Astrocyte (in vitro differentiated cells and primary cell): ENCODE results near the gene USP44. TPM values are rescaled to one million over a fixed set of nuclear protein-coding genes. Genes with fewer than 3 reads are reported as not detected.

Experiments
- DNase-seq: peaks from one replicate; pipeline ENCODE4 v3.0.0-alpha.2; 2010; ENCODE audit warnings: low read depth
- FAIRE-seq: peaks from 2 replicates; lab custom pipeline; 2011; peaks lifted over from hg19 to GRCh38; lab: Jason Lieb, UNC
- H2AFZ ChIP-seq: 2 replicates; pipeline ENCODE4 v1.6.0; 2012; ENCODE audit warnings: low read depth, low read length, inconsistent platforms
- H3K27ac ChIP-seq: 2 replicates; pipeline ENCODE4 v1.5.1; 2011; ENCODE audit warnings: low read depth, low read length, inconsistent platforms
- H3K27me3 ChIP-seq: 2 replicates; pipeline ENCODE4 v1.6.0; 2011; ENCODE audit warnings: low read length, inconsistent platforms; ENCODE audit not compliant: insufficient read depth
- H3K36me3 ChIP-seq: 2 replicates; pipeline ENCODE4 v1.5.1; 2011; ENCODE audit warnings: low read length, inconsistent platforms; ENCODE audit not compliant: insufficient read depth
- H3K4me1 ChIP-seq: 2 replicates; pipeline ENCODE4 v1.5.1; 2011; ENCODE audit warnings: low read length, inconsistent platforms; ENCODE audit not compliant: insufficient read depth
- H3K4me2 ChIP-seq: 2 replicates; pipeline ENCODE4 v1.6.0; 2012; ENCODE audit warnings: low read length, inconsistent platforms
- H3K4me3 ChIP-seq: 2 replicates; pipeline ENCODE4 v1.5.1; 2011; ENCODE audit warnings: low read depth, mild to moderate bottlenecking, low read length, inconsistent platforms; ENCODE audit not compliant: insufficient read depth
- H3K79me2 ChIP-seq: 2 replicates; pipeline ENCODE4 v1.6.0; 2012; ENCODE audit warnings: mild to moderate bottlenecking, low read length, inconsistent platforms; ENCODE audit not compliant: insufficient read depth
- H3K9ac ChIP-seq: 2 replicates; pipeline ENCODE4 v1.6.0; 2012; ENCODE audit warnings: mild to moderate bottlenecking, low read length, inconsistent platforms
- H3K9me3 ChIP-seq: 2 replicates; pipeline ENCODE4 v1.5.1; 2012; ENCODE audit warnings: low read depth, mild to moderate bottlenecking, low read length, inconsistent platforms; ENCODE audit not compliant: insufficient read depth
- H4K20me1 ChIP-seq: 2 replicates; pipeline ENCODE4 v1.6.0; 2012; ENCODE audit warnings: low read length, inconsistent platforms; ENCODE audit not compliant: insufficient read depth
- H3K27ac Mint-ChIP-seq: one replicate; pipeline ENCODE4 v1.8.0; 2021; ENCODE audit warnings: mild to moderate bottlenecking, mixed read lengths; ENCODE audit not compliant: unreplicated experiment
- H3K27me3 Mint-ChIP-seq: one replicate; pipeline ENCODE4 v1.8.0; 2021; ENCODE audit warnings: low read depth, mixed read lengths; ENCODE audit not compliant: unreplicated experiment
- H3K36me3 Mint-ChIP-seq: one replicate; pipeline ENCODE4 v1.8.0; 2021; ENCODE audit warnings: low read depth, mixed read lengths; ENCODE audit not compliant: unreplicated experiment
- H3K4me1 Mint-ChIP-seq: one replicate; pipeline ENCODE4 v1.8.0; 2021; ENCODE audit warnings: low read depth, mixed read lengths; ENCODE audit not compliant: unreplicated experiment
- H3K4me3 Mint-ChIP-seq: one replicate; pipeline ENCODE4 v1.8.0; 2021; ENCODE audit warnings: mild to moderate bottlenecking, moderate library complexity, mixed read lengths; ENCODE audit not compliant: unreplicated experiment
- H3K9me3 Mint-ChIP-seq: one replicate; pipeline ENCODE4 v1.8.0; 2021; ENCODE audit warnings: mild to moderate bottlenecking, mixed read lengths; ENCODE audit not compliant: unreplicated experiment
- CTCF ChIP-seq: IDR thresholded peaks from 2 replicates; pipeline ENCODE4 v1.5.1; 2011; ENCODE audit warnings: low read depth, mild to moderate bottlenecking, inconsistent platforms, low read length, moderate library complexity; ENCODE audit not compliant: insufficient read depth
- EZH2 ChIP-seq: IDR thresholded peaks from 2 replicates; pipeline ENCODE4 v1.6.1; 2012; ENCODE audit warnings: mild to moderate bottlenecking, low read length, inconsistent platforms; ENCODE audit not compliant: insufficient read depth
- total RNA-seq: library from RNA; stranded (reverse); gene quantifications from 2 replicates; pipeline ENCODE4 v1.2.1, GENCODE V29; 2021

Gene USP44
- total RNA-seq, 1 donor from 2014 or later = 5.4 TPM

GRCh38 chr12:95551913-95552516 lies 739 bp upstream of the USP44 start:
- no peak for DNase-seq
- no peaks in the 10 kb centered on the region for H3K36me3 Mint-ChIP-seq
- Histone ChIP-seq H2AFZ (no peak overlapping the region), H3K4me1 (no peaks in the 10 kb centered on the region), H3K9ac (no peak overlapping the region), H3K79me2 (no peaks in the 10 kb centered on the region), H3K4me2 (no peak overlapping the region), H3K27ac (no peak overlapping the region), H3K4me3 (no peak overlapping the region), H3K27me3 (peaks cover 17% of the 10 kb centered on the region), H3K9me3 (peaks cover 7% of the 10 kb centered on the region), H3K36me3 (no peaks in the 10 kb centered on the region), H4K20me1 (no peaks in the 10 kb centered on the region)
- FAIRE-seq = no peak
- peaks cover 4% of the 10 kb centered on the region for H3K9me3 Mint-ChIP-seq
- TF ChIP-seq CTCF = no peak
- no peak for TF ChIP-seq EZH2
- peaks cover 12% of the 10 kb centered on the region for H3K4me1 Mint-ChIP-seq
- no peak overlapping the region for H3K4me3 Mint-ChIP-seq
- no peaks in the 10 kb centered on the region for H3K27me3 Mint-ChIP-seq
- no peak overlapping the region for H3K27ac Mint-ChIP-seq

GRCh38 chr12:95549392-95550084 lies 1.7 kb downstream of the USP44 start:
- Histone ChIP-seq H3K4me1 (no peaks in the 10 kb centered on the region), H3K79me2 (no peaks in the 10 kb centered on the region), H2AFZ (peak overlapping the region; percentile 90), H3K4me2 (peak overlapping the region; percentile 82), H3K9ac (no peak overlapping the region), H3K36me3 (no peaks in the 10 kb centered on the region), H3K27ac (no peak overlapping the region), H3K27me3 (peaks cover 23% of the 10 kb centered on the region), H3K4me3 (peak overlapping the region; percentile 58), H4K20me1 (no peaks in the 10 kb centered on the region), H3K9me3 (peaks cover 7% of the 10 kb centered on the region)
- Mint-ChIP-seq H3K9me3 (peaks cover 4% of the 10 kb centered on the region), H3K4me3 (peak overlapping the region; percentile 83), H3K27ac (no peak overlapping the region), H3K4me1 (peaks cover 21% of the 10 kb centered on the region), H3K27me3 (no peaks in the 10 kb centered on the region), H3K36me3 (no peaks in the 10 kb centered on the region)
- FAIRE-seq = no peak
- no peak for DNase-seq
- no peak for TF ChIP-seq EZH2
- TF ChIP-seq CTCF = no peak
